T-helper 17 cell (primary cell): ENCODE data around the gene ZBTB7C. TPM values are rescaled to one million over a fixed set of nuclear protein-coding genes. Genes with fewer than 3 reads are reported as not detected.
A peak's percentile ranks its signal among the peaks of the same experiment; 100 is the strongest.

Source experiments
- ATAC-seq: fragments of 150-1000 bp; cut with Tn5 transposase; 2 replicates; pipeline ENCODE4 v1.10.0; 2021; ENCODE audit warnings: mild to moderate bottlenecking, moderate library complexity
- DNase-seq, 3 donors: peaks; one replicate each; pipeline versions ENCODE4 v3.0.0 to v3.0.0-alpha.2; 2020 to 2021
- H3K9me3 ChIP-seq: one replicate; pipeline ENCODE4 v1.7.0; 2013; ENCODE audit warnings: low read length, mild to moderate bottlenecking; ENCODE audit not compliant: control insufficient read depth, poor library complexity, severe bottlenecking
- H3K27ac Mint-ChIP-seq: one replicate; pipeline ENCODE4 v1.8.0; 2022; ENCODE audit warnings: mild to moderate bottlenecking, moderate library complexity, mixed read lengths
- H3K27me3 Mint-ChIP-seq: one replicate; pipeline ENCODE4 v1.8.0; 2022; ENCODE audit warnings: mixed read lengths
- H3K36me3 Mint-ChIP-seq: one replicate; pipeline ENCODE4 v1.8.0; 2022; ENCODE audit warnings: low read depth, mixed read lengths
- H3K4me1 Mint-ChIP-seq: one replicate; pipeline ENCODE4 v1.8.0; 2022; ENCODE audit warnings: mild to moderate bottlenecking, mixed read lengths
- H3K4me3 Mint-ChIP-seq: one replicate; pipeline ENCODE4 v1.8.0; 2022; ENCODE audit warnings: mild to moderate bottlenecking, moderate library complexity, mixed read lengths
- total RNA-seq, 4 donors: library from RNA in 2 of 4; stranded (reverse) in 2 of 4; gene quantifications; one replicate each; pipeline ENCODE4 v1.2.3 and lab custom pipeline; 2022 to 2026

ZBTB7C gene
- total RNA-seq, 2 donors from 2014 or later = 0.07 TPM; not detected in 1

DNA sequence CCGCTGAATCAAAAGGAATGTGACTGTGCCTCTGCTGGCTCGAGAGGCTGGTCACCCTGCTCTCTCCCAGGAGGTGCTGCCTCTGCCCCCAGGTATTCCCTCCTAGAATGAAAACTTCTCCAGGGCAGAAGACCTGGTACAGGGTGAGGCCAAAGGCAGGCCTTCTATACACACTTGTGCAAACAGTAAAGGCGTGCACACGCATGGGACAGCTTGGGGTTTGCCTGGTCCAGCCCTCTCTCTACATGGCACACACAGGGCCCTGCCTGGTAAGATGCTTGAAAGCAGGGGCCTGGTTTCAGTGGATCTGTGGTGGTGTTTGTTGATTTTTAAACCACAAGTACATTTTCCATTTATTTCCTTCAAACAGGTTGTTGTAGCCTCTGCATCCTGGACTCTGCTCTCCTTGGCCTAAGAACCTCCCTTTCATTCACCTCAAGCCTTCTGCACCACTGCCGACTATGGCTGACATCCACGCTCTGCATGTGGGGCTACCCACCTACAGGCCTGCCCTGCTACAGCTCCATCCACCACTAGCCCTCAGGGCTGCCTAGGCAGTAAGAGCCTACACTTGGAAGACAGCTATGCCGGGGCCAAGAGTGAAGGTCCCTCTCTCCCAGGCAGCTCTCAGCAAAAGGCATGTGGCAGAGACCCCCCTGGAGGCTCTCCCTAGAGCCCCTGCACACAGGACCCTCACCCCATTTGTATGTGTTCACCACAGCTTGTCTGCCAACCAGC, 190.7 kb downstream of the ZBTB7C start:
- peaks cover 7% of the 10 kb centered on the region for H3K27me3 Mint-ChIP-seq
- no peak for ATAC-seq
- no peaks in the 10 kb centered on the region for H3K36me3 Mint-ChIP-seq

DNA sequence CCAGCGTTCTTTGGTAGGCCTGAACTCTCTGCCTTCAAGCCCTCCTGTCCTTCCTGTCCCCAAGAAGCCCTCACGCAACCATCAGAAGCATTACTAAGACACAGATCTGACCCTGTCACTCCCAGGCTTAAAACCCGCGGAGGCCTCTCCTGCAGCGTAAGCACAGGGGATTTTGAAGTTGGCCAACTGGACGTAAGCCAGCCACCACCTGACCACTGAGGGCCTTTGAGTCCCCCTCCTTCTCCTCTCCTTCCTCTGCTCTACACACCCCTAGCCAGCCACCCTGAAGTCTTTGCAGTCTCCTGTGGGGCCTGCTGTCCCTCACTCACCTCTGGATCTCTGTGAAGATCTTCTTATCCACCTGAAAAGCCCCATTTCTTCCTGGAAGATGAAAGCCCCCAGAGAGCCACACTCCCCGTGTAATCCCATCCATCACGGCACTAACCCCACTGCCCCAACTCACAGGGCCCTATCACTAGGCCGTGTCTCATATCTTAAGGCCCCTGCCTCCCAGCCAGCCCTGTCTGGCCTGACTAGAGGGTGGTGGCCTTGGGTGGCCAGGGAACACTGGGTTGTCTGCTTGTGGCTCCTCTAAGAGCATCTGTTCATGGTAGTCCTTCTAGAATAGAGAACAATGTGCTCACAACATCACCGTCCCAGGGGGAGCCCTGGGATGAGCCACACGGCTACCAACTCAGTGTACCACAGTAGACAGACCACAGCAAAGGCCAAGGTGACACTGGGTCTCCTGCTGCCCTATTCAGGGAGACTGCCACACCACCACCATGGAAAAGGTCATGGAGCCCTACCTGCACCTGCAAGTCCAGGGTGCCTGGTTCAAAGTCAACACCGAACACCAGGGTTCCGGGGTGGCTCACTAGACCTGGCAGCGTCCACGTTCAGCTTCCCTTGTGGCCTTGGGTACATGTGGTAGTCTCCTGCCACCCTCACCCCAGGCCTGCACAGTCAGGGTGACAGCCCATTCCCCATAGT, 191.6 kb downstream of the ZBTB7C start:
- Mint-ChIP-seq H3K27me3 (peaks cover 7% of the 10 kb centered on the region), H3K27ac (no peak overlapping the region), H3K36me3 (no peaks in the 10 kb centered on the region), H3K4me1 (peaks cover 4% of the 10 kb centered on the region), H3K4me3 (no peak overlapping the region)
- no peaks in the 10 kb centered on the region for H3K9me3 ChIP-seq
- ATAC-seq (peak; percentile 6), DNase-seq (no peak)

More for the DNA sequence above, 190.7 kb downstream of the ZBTB7C start:
- H3K4me1 Mint-ChIP-seq = peaks cover 4% of the 10 kb centered on the region
- H3K27ac Mint-ChIP-seq = peak overlapping the region; percentile 72
- no peaks in the 10 kb centered on the region for H3K9me3 ChIP-seq
- no peak overlapping the region for H3K4me3 Mint-ChIP-seq
- no peak for DNase-seq

DNA sequence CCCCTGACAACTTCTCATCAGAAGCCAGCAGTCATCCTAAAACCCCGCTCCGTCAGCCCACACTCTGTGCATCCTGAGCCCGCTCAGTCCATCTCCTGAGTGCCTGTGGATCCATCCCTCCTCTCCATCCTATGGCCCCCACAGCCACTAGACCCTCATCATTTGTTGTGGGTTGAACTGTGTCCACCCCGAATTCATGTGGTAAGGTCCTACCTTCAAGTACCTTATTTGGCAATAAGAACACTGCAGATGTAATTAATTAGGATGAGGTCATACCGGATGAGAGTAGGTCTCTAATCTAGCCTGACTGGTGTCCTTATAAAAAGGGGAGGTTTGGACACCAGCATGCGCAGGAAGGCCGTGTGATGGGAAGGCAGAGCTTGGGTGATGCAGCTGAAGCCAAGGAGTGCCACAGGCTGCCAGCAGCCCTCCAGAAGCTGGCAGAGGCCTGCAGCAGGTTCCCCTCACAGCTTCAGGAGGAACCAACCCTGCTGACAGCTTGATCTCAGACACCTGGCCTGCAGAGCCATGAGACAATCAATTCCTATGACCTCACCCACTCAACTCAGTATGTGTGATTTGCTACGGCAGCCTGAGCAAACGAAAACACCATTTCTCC, 192.4 kb downstream of the ZBTB7C start:
- no peak overlapping the region for H3K4me3 Mint-ChIP-seq
- H3K27me3 Mint-ChIP-seq = peaks cover 7% of the 10 kb centered on the region
- H3K4me1 Mint-ChIP-seq = peaks cover 4% of the 10 kb centered on the region

DNA sequence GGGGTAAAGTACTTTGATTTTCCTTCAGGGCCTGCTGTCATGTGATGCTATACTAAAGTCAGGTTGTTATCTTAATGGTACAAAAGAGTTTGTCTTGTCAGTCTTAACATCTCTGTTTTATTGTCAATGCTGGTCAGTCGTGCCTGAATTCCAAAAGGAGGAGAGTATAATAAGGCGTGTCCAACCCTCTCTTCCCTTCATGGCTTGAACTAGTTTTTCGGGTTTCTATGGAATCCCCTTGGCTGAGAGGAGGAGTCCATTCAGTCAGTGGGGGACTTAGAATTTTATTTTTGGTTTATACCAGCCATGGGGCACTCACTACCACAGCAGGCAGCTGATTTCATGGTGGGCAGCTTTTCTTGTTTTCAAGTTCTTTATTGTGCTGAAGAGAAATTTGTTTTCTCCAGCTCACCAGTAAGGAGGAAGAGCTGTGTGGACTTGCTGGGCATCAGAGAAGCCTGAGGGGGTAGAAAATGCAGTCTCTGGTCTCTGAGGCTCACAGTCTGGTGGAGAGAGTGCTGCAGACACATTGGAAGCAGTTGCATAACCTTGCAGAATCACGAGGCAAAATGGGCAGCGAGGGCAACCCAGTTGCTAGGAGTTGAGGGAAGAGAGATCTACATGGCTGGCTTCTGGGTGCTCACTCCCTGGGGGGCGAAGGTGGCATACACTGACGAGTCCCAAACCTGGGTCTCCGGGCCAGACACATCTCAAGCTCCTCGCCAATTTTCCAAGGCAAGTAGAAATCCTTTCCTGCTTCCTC, 193.1 kb downstream of the ZBTB7C start:
- ATAC-seq (no peak), DNase-seq (no peak)
- no peak overlapping the region for H3K27ac Mint-ChIP-seq
- H3K4me1 Mint-ChIP-seq = peaks cover 4% of the 10 kb centered on the region
- no peaks in the 10 kb centered on the region for H3K36me3 Mint-ChIP-seq
- H3K9me3 ChIP-seq = no peaks in the 10 kb centered on the region
- no peak overlapping the region for H3K4me3 Mint-ChIP-seq
- peaks cover 7% of the 10 kb centered on the region for H3K27me3 Mint-ChIP-seq

More for the DNA sequence above, 192.4 kb downstream of the ZBTB7C start:
- H3K9me3 ChIP-seq = no peaks in the 10 kb centered on the region
- H3K27ac Mint-ChIP-seq = no peak overlapping the region
- no peaks in the 10 kb centered on the region for H3K36me3 Mint-ChIP-seq
- DNase-seq (no peak), ATAC-seq (no peak)

DNA sequence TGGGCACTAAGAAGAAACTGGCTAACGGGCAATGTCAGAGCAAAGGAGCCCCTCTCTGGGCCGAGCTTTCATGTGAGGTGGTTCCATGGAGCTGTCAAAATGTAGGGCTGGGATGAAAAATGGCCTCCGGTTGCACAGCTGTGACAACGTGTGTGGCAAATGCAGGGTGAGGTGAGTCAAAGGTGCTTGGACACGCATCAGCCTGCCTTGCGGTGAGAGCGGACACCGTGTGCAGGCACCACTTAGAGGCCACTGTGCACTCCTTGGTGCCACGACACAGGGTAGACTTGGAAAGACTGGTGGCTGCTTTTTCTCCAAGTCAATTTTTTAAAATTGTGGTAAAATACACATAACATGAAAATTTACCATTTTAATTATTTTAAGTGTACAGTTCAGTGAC, 195.4 kb downstream of the ZBTB7C start:
- no peaks in the 10 kb centered on the region for H3K9me3 ChIP-seq
- H3K4me3 Mint-ChIP-seq = no peak overlapping the region
- H3K27me3 Mint-ChIP-seq = peaks cover 10% of the 10 kb centered on the region
- ATAC-seq = no peak
- H3K36me3 Mint-ChIP-seq = peaks cover 2% of the 10 kb centered on the region
- H3K4me1 Mint-ChIP-seq = peaks cover 2% of the 10 kb centered on the region
- H3K27ac Mint-ChIP-seq = no peak overlapping the region
- no peak for DNase-seq

DNA sequence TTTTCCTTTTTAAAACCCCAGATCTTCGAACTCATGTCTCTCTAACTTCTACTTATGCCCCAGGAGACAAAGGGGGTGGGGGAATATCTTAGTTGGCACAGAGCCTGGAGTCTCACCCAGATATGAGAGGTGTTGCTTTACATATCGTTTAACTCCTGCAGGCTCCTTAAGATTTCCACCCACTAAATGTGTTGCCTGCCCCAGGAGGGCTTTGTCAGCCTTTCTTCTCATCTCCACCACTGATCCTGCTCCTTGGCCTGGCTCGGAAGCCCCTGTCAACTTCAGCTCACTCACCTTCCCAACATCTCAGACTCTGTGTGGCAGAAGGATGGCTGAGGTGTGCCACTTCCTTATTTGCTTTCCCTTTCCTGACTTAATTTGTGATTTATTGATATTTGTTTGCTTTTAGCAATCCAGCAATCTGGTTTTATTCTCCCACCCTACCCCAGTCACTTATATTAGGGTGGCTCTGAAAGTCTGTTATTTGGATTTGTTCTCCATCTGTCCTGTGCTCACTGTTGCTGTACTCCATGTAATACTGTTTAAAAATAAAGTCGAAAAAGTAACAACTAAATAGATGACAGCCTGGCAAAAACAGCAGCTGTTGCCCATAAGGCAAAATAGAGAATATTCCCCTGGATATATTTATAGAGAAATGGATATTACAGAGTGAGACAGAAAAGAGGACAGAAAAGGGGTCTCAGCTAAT, 200.6 kb downstream of the ZBTB7C start:
- peaks cover 3% of the 10 kb centered on the region for H3K4me1 Mint-ChIP-seq
- ATAC-seq = no peak
- H3K4me3 Mint-ChIP-seq = no peak overlapping the region
- no peak overlapping the region for H3K27ac Mint-ChIP-seq
- H3K36me3 Mint-ChIP-seq = peaks cover 2% of the 10 kb centered on the region
- H3K9me3 ChIP-seq = no peaks in the 10 kb centered on the region
- no peak for DNase-seq
- peaks cover 27% of the 10 kb centered on the region for H3K27me3 Mint-ChIP-seq

DNA sequence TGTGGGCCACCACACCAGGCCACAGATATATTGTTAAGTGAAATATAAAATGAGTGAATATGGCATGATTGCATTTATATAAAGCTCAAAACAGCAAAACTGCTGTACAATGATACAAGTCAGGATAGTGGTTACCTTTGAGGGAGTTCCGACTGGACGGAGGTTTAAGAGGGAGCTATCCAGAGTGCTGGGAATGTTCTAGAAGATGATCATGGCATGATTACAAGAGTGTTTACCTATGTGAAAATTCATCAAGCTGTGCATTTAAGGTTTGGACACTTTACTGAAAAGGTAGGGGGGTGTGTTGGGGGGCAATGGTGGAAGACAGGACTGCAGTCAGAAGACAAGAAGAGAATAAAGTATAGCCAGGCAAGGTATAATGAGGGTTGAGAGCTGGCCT, 201.4 kb downstream of the ZBTB7C start:
- no peak for DNase-seq
- H3K9me3 ChIP-seq = no peaks in the 10 kb centered on the region
- Mint-ChIP-seq H3K4me3 (no peak overlapping the region), H3K27me3 (peaks cover 34% of the 10 kb centered on the region), H3K36me3 (peaks cover 2% of the 10 kb centered on the region), H3K4me1 (peaks cover 3% of the 10 kb centered on the region), H3K27ac (no peak overlapping the region)
- ATAC-seq = no peak

DNA sequence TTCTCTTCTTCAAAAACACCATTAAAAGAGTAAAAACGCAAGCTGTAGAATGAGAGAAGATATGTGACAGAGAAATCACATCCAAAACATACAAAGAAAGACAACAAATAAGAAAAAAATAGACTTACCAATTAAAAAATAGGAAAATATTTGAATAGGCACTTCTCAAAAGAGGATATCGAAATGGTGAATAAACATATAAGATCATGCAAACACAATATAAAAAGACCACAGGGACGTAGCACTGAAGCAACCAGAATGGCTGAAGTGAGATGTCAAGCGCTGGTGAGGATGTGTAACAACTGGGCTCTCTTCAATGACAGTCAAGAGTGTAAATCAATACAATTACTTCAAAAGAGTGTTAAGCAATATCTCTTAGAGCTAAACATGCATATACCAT, 202.3 kb downstream of the ZBTB7C start:
- H3K27ac Mint-ChIP-seq = no peak overlapping the region

DNA sequence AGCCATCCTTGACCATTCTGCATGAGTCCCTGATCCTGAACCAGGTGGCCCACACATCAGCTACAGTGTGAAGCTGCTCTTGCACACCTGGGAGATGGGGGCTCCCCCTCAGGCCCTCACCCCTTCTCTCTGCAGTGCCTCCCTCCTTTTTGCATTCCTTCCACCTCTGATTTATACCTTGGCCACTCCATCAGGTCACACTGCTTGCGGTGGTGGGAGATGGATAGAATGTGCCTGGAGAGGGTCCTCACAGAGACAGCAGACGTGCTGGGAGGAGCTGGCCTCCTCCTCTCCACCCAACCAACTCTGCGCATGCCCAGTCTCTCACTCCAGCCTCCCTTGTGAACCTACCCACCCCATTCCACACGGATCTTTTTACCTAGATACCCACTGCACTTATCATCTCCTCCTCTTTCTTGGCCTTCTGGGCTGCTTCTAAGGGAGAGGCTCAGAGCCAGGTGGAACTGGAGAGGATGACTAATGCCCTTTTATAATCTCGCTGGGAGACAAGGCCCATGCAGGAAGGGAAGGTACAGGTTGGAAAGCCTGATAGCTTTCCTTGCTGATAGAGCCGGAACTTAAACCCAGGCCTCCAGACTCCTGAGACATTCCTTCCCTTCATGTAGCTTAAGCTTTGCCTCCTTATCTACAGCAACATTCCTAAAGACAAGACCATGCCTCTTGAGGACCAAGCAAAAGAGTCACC, 205.1 kb downstream of the ZBTB7C start:
- peaks cover 64% of the 10 kb centered on the region for H3K27me3 Mint-ChIP-seq
- no peak overlapping the region for H3K4me3 Mint-ChIP-seq
- DNase-seq = no peak
- H3K9me3 ChIP-seq = no peaks in the 10 kb centered on the region
- ATAC-seq = no peak
- no peak overlapping the region for H3K27ac Mint-ChIP-seq
- H3K4me1 Mint-ChIP-seq = peaks cover 3% of the 10 kb centered on the region
- no peaks in the 10 kb centered on the region for H3K36me3 Mint-ChIP-seq

More for the DNA sequence above, 202.3 kb downstream of the ZBTB7C start:
- H3K4me1 Mint-ChIP-seq = peaks cover 3% of the 10 kb centered on the region
- no peaks in the 10 kb centered on the region for H3K9me3 ChIP-seq
- ATAC-seq (no peak), DNase-seq (no peak)
- H3K27me3 Mint-ChIP-seq = peaks cover 36% of the 10 kb centered on the region
- no peak overlapping the region for H3K4me3 Mint-ChIP-seq
- H3K36me3 Mint-ChIP-seq = peaks cover 2% of the 10 kb centered on the region

DNA sequence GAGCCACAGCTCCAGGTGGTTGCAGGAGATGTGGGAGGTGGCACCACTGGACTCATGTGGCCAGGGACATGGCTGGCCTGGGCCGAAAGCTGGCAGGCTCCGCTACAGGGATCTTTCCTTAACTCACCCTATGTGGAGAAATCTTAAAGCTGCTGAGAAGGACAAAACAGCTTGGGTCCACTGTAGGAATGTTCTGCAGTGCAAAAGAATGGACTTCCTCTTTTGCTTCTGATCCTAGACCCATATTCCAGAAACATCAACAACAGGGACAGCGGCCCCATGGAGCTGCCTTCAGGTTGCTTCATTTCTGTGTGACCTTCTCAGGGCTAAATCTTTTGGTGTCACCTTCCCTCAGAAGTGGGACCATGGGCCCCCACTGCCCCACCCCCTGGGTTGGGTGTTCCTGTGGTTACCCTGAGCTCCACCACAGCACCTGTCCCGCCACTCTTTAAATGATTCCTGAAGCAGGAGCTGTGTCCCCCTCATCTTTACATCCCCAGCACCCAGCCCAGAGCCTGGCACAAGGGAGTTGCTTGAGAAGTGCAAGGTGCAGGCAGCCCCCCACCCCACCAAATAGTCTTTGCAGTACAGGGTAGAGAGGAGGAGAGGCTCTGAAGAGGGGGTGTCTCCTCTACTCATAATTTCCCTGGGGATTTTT, 205.8 kb downstream of the ZBTB7C start:
- no peak for DNase-seq
- peaks cover 3% of the 10 kb centered on the region for H3K4me1 Mint-ChIP-seq
- peaks cover 65% of the 10 kb centered on the region for H3K27me3 Mint-ChIP-seq
- no peak overlapping the region for H3K27ac Mint-ChIP-seq
- no peak for ATAC-seq
- no peak overlapping the region for H3K4me3 Mint-ChIP-seq
- no peaks in the 10 kb centered on the region for H3K9me3 ChIP-seq
- H3K36me3 Mint-ChIP-seq = no peaks in the 10 kb centered on the region

DNA sequence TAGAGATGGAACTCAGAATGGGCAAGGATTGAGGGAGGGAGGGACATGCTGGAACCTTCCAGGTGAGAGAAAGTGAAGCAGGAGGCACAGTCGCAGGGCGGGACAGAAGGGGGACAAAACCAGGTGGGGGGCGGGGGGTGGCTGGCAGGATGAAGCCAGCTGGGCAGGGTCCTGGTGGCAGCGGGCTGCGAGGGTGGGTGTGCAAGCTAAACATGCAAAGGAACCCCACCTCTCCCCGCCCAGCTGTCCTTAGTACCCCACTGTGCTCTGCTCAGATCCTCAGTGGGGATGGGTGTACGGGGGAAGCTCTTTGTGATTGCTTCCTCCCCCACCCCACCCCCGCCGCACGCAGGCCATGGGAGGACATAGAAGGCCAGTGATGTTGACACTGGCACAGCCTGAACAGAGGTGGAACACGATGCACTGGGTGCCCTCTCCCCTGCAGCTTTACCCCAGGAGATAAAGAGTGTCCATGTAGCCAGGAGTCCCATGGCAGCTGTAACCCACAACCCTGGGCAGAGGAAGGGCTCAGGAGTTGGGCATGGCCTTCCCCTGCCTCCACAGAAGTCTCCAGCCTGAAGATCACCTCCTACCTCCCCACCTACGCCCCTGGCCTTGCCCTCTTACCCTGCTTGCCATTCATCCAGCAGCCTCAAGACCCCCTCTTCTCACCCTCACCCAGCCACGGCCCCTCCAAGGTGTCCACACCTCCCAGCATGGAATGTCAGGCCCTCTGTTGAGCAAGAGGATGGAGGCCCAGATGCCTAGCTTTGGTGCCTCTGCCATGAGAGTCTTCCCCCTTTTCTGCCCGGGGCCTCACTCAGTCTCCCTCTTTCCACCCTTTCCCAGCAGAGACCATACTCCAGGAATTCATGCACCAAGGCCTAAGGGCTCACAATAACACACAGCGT, 206.6 kb downstream of the ZBTB7C start:
- peaks cover 68% of the 10 kb centered on the region for H3K27me3 Mint-ChIP-seq
- H3K9me3 ChIP-seq = no peaks in the 10 kb centered on the region
- H3K27ac Mint-ChIP-seq = no peak overlapping the region
- ATAC-seq = no peak
- DNase-seq = no peak
- peaks cover under 1% of the 10 kb centered on the region for H3K4me1 Mint-ChIP-seq
- H3K36me3 Mint-ChIP-seq = no peaks in the 10 kb centered on the region
- no peak overlapping the region for H3K4me3 Mint-ChIP-seq
